22Rv1 (cell line): ENCODE measurements around the gene CLCA1.

ENCODE experiments used
- CTCF ChIP-seq: fragments of 450-650 bp; IDR thresholded peaks from 2 replicates; pipeline ENCODE4 v1.5.1; 2017; ENCODE audit warnings: mild to moderate bottlenecking
- ZFX ChIP-seq: fragments of 450-650 bp; IDR thresholded peaks from 2 replicates; pipeline ENCODE4 v1.6.1; 2017; ENCODE audit warnings: antibody characterized with exemption, borderline replicate concordance

- TF ChIP-seq CTCF (no peak), ZFX (no peak)
Observed at GRCh38 chr1:86527306-86527705, 58.6 kb downstream of the CLCA1 start.
